CD14-positive monocyte (primary cell): ENCODE data around the gene LHX6. TPM values are rescaled to one million over a fixed set of nuclear protein-coding genes. Genes with fewer than 3 reads are reported as not detected.

Experiments
- DNase-seq, 3 donors: peaks; one replicate each; pipeline ENCODE4 v3.0.0-alpha.2; 2011 to 2022
- H2AFZ ChIP-seq: 2 replicates; pipeline ENCODE4 v1.6.0; 2012; ENCODE audit warnings: mild to moderate bottlenecking, low read depth, low read length, inconsistent platforms; ENCODE audit not compliant: insufficient read depth, poor library complexity, severe bottlenecking
- H3K27ac ChIP-seq, 2 donors: 1 replicate in 1 of 2; 2 replicates in 1 of 2; pipeline ENCODE4 v1.5.1; 2012 to 2013; ENCODE audit warnings: low read length in 2 of 2, control low read depth in 1 of 2, inconsistent platforms in 1 of 2, low read depth in 1 of 2, mild to moderate bottlenecking in 1 of 2
- H3K27me3 ChIP-seq, 2 donors: one replicate each; pipeline versions ENCODE4 v1.6.0 to v1.6.1; 2011 to 2013; ENCODE audit warnings: low read length in 2 of 2; ENCODE audit not compliant: control insufficient read depth in 2 of 2, insufficient read depth in 2 of 2
- H3K36me3 ChIP-seq, 2 donors: replicated peaks in 1 of 2; 1 replicate in 1 of 2; 2 replicates in 1 of 2; pipeline versions ENCODE4 v1.5.1 to v1.6.1; 2012 to 2013; ENCODE audit warnings: low read length in 2 of 2, control low read depth in 1 of 2, inconsistent platforms in 1 of 2, mild to moderate bottlenecking in 1 of 2; ENCODE audit not compliant: insufficient read depth in 2 of 2, control insufficient read depth in 1 of 2
- H3K4me1 ChIP-seq, 2 donors: 1 replicate in 1 of 2; 2 replicates in 1 of 2; pipeline versions ENCODE4 v1.5.1 to v1.6.1; 2012 to 2013; ENCODE audit warnings: low read length in 2 of 2, control low read depth in 1 of 2, inconsistent platforms in 1 of 2, mild to moderate bottlenecking in 1 of 2, moderate library complexity in 1 of 2; ENCODE audit not compliant: insufficient read depth in 2 of 2, control insufficient read depth in 1 of 2
- H3K4me2 ChIP-seq: replicated peaks from 2 replicates; pipeline ENCODE3; 2012; ENCODE audit warnings: low read length, moderate library complexity, mild to moderate bottlenecking; ENCODE audit not compliant: poor library complexity, severe bottlenecking; ENCODE audit errors: extremely low read depth
- H3K4me3 ChIP-seq, 3 experiments: fragments of 200-600 bp in 1 of 3; sonication (generic) in 1 of 3; replicated peaks in 1 of 3; 1 replicate in 2 of 3; 2 replicates in 1 of 3; pipeline ENCODE4 v1.5.1; 2011 to 2013; ENCODE audit warnings: low read length in 3 of 3, mild to moderate bottlenecking in 3 of 3, control low read depth in 2 of 3, low read depth in 2 of 3, inconsistent platforms in 1 of 3, moderate library complexity in 1 of 3
- H3K79me2 ChIP-seq: 2 replicates; pipeline ENCODE4 v1.6.0; 2012; ENCODE audit warnings: mild to moderate bottlenecking, control low read depth, inconsistent platforms, low read length, moderate library complexity; ENCODE audit not compliant: insufficient read depth
- H3K9ac ChIP-seq: 2 replicates; pipeline ENCODE4 v1.6.0; 2017; ENCODE audit warnings: low read length, mild to moderate bottlenecking; ENCODE audit not compliant: insufficient read depth, poor library complexity, severe bottlenecking
- H3K9me3 ChIP-seq, 2 donors: replicated peaks in 1 of 2; 1 replicate in 1 of 2; 2 replicates in 1 of 2; pipeline versions ENCODE4 v1.5.1 to v1.6.1; 2012 to 2013; ENCODE audit warnings: low read length in 2 of 2, control low read depth in 1 of 2; ENCODE audit not compliant: control insufficient read depth in 1 of 2, insufficient read depth in 1 of 2
- H4K20me1 ChIP-seq: 2 replicates; pipeline ENCODE4 v1.6.0; 2012; ENCODE audit warnings: mild to moderate bottlenecking, low read length, control low read depth, moderate library complexity; ENCODE audit not compliant: insufficient read depth
- H3K27ac Mint-ChIP-seq, 7 donors: one replicate each; pipeline ENCODE4 v1.8.0; 2020; ENCODE audit warnings: mild to moderate bottlenecking in 7 of 7, mixed read lengths in 7 of 7, moderate library complexity in 6 of 7, inconsistent platforms in 2 of 7
- H3K27me3 Mint-ChIP-seq, 3 donors: one replicate each; pipeline ENCODE4 v1.8.0; 2021 to 2022; ENCODE audit warnings: low read depth in 3 of 3, mild to moderate bottlenecking in 3 of 3, mixed read lengths in 3 of 3, moderate library complexity in 3 of 3, inconsistent platforms in 1 of 3
- H3K36me3 Mint-ChIP-seq, 2 donors: one replicate each; pipeline ENCODE4 v1.8.0; 2020; ENCODE audit warnings: mixed read lengths in 2 of 2, inconsistent platforms in 1 of 2, mild to moderate bottlenecking in 1 of 2
- H3K4me1 Mint-ChIP-seq: one replicate; pipeline ENCODE4 v1.8.0; 2020; ENCODE audit warnings: mild to moderate bottlenecking, mixed read lengths
- H3K4me3 Mint-ChIP-seq, 2 donors: one replicate each; pipeline ENCODE4 v1.8.0; 2020; ENCODE audit warnings: mild to moderate bottlenecking in 2 of 2, mixed read lengths in 2 of 2, moderate library complexity in 1 of 2
- H3K9me3 Mint-ChIP-seq, 7 donors: one replicate each; pipeline ENCODE4 v1.8.0; 2020 to 2022; ENCODE audit warnings: mixed read lengths in 7 of 7, mild to moderate bottlenecking in 6 of 7, moderate library complexity in 6 of 7, inconsistent platforms in 2 of 7
- WGBS: methylation state at CpG from one replicate; pipeline ENCODE4 v1.1.5; 2013; ENCODE audit warnings: missing lambda C conversion rate; ENCODE audit not compliant: insufficient coverage; 5-methylcytosine and 5-hydroxymethylcytosine counted together
- intact Hi-C, 2 donors: fragments of 100-400 bp; cut with micrococcal nuclease; formaldehyde crosslinking; loops; one replicate each; pipeline versions ENCODE4 v1.15.0 to v1.15.1; 2023
- polyA plus RNA-seq, 3 donors: library from polyadenylated mRNA; depleted of rRNA in 1 of 3; unstranded in 2 of 3; stranded (reverse) in 1 of 3; fragments of 300-500 nt in 2 of 3; fragments of >200 nt in 1 of 3; fragmentation: Illumina TruSeq in 2 of 3; gene quantifications; 1 replicate in 2 of 3; 2 replicates in 1 of 3; pipeline ENCODE4 v1.2.3, GENCODE V29; 2012 to 2021
- TF ChIP-seq, protein P1 (sequence below): fragments of 200-600 bp; IDR thresholded peaks from one replicate; pipeline ENCODE4 v1.8.0; 2022; ENCODE audit warnings: antibody characterized with exemption, mild to moderate bottlenecking

The LHX6 gene
- polyA plus RNA-seq, 3 donors = not detected

DNA sequence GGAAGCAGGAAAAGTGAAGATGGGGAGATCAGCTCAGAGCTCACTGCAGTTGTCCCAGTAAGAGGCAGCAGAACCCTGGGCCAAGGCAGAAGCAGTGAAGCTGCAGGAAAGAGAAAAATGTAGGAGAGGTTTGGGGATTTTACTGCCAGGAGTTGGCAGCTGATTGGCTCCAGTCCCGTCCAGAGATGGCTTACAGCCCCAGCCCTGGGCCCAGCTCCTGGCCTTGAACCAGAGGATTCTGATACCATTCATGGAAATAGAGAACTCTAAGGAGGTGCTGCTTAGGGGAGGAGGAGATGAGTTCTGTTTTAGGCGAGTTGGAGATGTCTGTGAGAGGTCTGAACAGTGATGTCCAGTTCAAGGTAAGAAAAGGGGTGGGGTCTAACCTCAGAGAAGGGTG, 64.5 kb downstream of the LHX6 start:
- peak overlapping the region; percentile 27 for H2AFZ ChIP-seq
- DNase-seq = no peak
- H3K9me3 Mint-ChIP-seq = peaks cover 3 to 7% (median 4%) of the 10 kb centered on the region in 7 donors
- H3K9me3 ChIP-seq = no peaks in the 10 kb centered on the region
- H3K27ac ChIP-seq = no peak overlapping the region
- H3K4me2 ChIP-seq = no peak overlapping the region
- H3K79me2 ChIP-seq = peaks cover 3% of the 10 kb centered on the region
- H3K4me3 ChIP-seq = no peak overlapping the region
- no peak overlapping the region for H3K4me3 Mint-ChIP-seq
- peaks cover 11 to 16% (median 15%) of the 10 kb centered on the region in 3 donors for H3K27me3 Mint-ChIP-seq
- peaks cover 0 to 2% of the 10 kb centered on the region in 2 donors for H3K27me3 ChIP-seq
- intact Hi-C loops = loop anchor here in 1 of 2 donors (5.0 kb wide), 1 partner anchor 98 kb away; the partner anchor contains the start of genes MRRF and RBM18
- TF ChIP-seq, protein P1, sequence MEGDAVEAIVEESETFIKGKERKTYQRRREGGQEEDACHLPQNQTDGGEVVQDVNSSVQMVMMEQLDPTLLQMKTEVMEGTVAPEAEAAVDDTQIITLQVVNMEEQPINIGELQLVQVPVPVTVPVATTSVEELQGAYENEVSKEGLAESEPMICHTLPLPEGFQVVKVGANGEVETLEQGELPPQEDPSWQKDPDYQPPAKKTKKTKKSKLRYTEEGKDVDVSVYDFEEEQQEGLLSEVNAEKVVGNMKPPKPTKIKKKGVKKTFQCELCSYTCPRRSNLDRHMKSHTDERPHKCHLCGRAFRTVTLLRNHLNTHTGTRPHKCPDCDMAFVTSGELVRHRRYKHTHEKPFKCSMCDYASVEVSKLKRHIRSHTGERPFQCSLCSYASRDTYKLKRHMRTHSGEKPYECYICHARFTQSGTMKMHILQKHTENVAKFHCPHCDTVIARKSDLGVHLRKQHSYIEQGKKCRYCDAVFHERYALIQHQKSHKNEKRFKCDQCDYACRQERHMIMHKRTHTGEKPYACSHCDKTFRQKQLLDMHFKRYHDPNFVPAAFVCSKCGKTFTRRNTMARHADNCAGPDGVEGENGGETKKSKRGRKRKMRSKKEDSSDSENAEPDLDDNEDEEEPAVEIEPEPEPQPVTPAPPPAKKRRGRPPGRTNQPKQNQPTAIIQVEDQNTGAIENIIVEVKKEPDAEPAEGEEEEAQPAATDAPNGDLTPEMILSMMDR = no peak
- H3K36me3 ChIP-seq = no peaks in the 10 kb centered on the region
- no peak overlapping the region for H3K27ac Mint-ChIP-seq
- peaks cover 6% of the 10 kb centered on the region for H3K4me1 Mint-ChIP-seq
- H4K20me1 ChIP-seq = no peaks in the 10 kb centered on the region
- no peak overlapping the region for H3K9ac ChIP-seq
- H3K4me1 ChIP-seq = peaks cover under 1 to 3% of the 10 kb centered on the region in 2 donors
- no peaks in the 10 kb centered on the region for H3K36me3 Mint-ChIP-seq
- 90% methylated on average over 2 of the region's 2 CpGs for WGBS

DNA sequence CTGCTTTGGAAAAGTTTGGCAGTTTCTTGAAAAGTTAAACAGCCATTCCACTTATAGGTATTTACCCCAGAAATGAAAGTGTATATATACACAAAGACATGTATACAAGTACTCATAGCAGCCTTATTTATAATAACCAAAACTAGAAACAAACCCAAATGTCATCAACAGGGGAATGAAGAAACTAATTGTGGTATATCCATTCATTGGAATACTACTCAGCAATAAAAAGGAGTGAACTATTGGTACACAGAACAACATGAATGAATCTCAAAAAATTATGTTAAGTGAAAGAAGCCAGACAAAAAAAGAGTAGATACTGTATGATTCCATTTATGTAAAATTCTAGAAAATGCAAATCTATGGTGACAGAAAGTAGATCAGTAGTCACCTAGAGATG, 66.3 kb downstream of the LHX6 start:
- Mint-ChIP-seq H3K27ac (no peak overlapping the region), H3K36me3 (no peaks in the 10 kb centered on the region), H3K4me3 (no peak overlapping the region), H3K27me3 (peaks cover 11 to 16% (median 13%) of the 10 kb centered on the region in 3 donors), H3K4me1 (peaks cover 18% of the 10 kb centered on the region), H3K9me3 (peaks cover 3 to 7% (median 4%) of the 10 kb centered on the region in 7 donors)
- Histone ChIP-seq H2AFZ (no peak overlapping the region), H3K4me3 (no peak overlapping the region), H3K36me3 (no peaks in the 10 kb centered on the region), H3K4me1 (peaks cover 7 to 10% of the 10 kb centered on the region in 2 donors), H3K9me3 (no peaks in the 10 kb centered on the region), H3K4me2 (no peak overlapping the region), H3K9ac (no peak overlapping the region), H3K27ac (no peak overlapping the region), H4K20me1 (peaks cover 9% of the 10 kb centered on the region), H3K27me3 (peaks cover 0 to 2% of the 10 kb centered on the region in 2 donors), H3K79me2 (peaks cover 18% of the 10 kb centered on the region)
- intact Hi-C loops = loop anchor here in 1 of 2 donors (5.0 kb wide), 1 partner anchor 100 kb away; the partner anchor contains the start of genes MRRF and RBM18
- TF ChIP-seq, protein P1 = no peak
- no peak for DNase-seq
